ENCODE measurements around the gene PDHX.

DNA sequence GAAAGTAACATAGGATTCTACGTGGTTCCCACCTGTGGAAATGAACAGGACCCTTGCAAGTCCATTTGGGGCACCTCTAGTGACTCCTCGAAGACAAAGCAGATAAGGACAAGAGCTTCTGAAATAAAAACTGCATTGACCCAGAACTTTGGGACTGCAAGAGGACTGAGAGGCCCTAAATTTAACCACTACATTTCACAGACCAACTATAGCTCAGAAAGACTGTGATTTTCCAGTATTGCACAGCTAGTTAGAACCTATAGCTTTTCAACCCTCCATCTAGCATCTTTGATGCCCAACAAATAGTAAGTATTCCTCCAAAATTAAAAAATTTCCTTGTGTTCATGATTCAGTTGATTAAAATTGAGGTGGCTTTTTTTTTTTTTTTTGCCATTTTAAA lies 114.9 kb downstream of the PDHX start:
- TF ChIP-seq, protein P1, sequence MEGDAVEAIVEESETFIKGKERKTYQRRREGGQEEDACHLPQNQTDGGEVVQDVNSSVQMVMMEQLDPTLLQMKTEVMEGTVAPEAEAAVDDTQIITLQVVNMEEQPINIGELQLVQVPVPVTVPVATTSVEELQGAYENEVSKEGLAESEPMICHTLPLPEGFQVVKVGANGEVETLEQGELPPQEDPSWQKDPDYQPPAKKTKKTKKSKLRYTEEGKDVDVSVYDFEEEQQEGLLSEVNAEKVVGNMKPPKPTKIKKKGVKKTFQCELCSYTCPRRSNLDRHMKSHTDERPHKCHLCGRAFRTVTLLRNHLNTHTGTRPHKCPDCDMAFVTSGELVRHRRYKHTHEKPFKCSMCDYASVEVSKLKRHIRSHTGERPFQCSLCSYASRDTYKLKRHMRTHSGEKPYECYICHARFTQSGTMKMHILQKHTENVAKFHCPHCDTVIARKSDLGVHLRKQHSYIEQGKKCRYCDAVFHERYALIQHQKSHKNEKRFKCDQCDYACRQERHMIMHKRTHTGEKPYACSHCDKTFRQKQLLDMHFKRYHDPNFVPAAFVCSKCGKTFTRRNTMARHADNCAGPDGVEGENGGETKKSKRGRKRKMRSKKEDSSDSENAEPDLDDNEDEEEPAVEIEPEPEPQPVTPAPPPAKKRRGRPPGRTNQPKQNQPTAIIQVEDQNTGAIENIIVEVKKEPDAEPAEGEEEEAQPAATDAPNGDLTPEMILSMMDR (IDR thresholded peaks at IDR 0.05; ENCODE audit: borderline replicate concordance, extremely low read depth, low read length, poor library complexity, severe bottlenecking) = no peak
- TF ChIP-seq EZH2 (IDR thresholded peaks at IDR 0.05; ENCODE audit: borderline replicate concordance, low read depth, low read length, severe bottlenecking) = no peak

Measured in DND-41 (cell line).